Activated CD4-positive, alpha-beta T cell treated with anti-CD3 and anti-CD28 coated beads, Interleukin-2, amount 50 U/mL, for 48 hours (primary cell): ENCODE results near the gene FARSB.

ENCODE experiments used
- DNase-seq, 2 experiments: peaks; one replicate each; pipeline ENCODE4 v3.0.0-alpha.2; 2020

FARSB gene

DNA sequence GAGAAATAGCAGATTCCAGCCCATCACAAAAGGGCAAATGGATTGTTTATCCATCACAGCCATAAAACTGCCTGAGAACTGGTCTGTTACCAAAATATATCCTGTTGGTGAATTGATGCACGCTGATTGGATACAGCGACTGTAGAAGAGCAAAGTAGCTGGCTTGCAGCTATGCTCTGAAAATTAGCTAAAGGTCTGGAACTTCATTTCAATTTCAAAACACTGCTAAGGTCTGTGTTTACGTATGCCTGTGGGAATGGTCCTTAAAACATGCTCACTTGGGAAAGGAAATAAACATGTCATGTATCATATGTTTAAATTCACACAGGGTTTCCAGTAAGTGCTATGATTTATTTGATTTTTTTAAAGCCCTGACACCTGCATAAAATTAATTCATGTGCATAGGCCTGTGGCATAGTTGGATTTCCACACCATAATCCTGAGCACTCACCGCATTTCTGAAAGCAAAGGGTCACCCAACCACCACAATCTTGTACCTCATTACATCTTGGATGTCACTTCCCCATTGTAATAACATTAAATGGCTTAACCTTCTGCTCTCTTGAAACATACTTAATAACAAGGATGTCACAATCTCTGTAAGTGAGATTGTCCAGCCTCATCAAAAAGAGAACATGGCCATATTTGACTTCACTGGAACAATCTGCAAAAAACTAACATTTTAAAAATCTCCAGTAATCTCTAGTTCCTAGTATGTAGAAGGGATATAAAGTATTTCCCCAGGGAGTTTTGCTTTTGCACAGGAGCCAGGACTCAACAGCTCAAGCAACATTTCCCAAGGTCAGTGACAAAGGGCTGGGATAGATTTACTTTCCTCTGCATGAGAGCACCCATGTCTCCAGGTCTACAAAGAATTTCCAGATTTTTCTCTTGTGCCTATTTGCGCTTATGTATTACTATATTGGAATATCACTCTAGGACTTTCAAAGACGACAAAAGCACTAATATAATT, 109.8 kb downstream of the FARSB start:
- DNase-seq = no peak

DNA sequence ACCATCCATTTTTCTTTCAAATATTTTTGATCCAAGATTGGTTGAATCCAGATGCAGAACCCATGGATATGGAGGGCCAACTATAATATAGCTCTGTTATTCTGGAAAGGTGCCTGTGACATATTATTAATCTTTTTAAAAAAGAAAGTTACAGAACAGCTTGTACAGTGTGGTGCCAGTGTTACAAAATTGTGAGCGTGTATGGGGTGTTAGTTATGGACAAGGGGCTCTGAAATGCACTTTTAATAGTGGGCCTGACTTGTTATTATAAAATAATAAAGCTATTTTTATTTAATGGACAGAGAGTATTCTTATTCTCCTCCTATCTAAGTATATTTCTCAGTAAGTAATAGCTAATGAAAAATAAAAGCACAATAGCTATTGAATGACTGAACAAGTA, 111.2 kb downstream of the FARSB start:
- no peak for DNase-seq

DNA sequence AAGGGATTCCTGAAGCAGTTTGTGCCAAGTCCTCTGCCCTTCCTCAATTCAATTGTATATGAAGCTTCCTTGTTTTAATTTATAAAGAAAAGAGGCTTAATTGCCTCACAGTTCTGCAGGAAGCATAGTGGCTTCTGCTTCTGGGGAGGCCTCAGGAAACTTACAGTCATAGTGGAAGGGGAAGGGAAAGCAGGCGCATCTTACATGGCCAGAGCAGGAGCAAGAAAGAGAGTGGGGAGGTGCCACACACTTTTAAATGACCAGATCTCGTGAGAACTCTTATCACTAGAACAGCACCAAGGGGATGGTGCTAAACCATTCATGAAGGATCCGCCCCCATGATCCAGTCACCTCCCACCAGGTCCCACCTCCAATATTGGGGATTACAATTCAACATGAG, 117.4 kb downstream of the FARSB start:
- DNase-seq = no peak

DNA sequence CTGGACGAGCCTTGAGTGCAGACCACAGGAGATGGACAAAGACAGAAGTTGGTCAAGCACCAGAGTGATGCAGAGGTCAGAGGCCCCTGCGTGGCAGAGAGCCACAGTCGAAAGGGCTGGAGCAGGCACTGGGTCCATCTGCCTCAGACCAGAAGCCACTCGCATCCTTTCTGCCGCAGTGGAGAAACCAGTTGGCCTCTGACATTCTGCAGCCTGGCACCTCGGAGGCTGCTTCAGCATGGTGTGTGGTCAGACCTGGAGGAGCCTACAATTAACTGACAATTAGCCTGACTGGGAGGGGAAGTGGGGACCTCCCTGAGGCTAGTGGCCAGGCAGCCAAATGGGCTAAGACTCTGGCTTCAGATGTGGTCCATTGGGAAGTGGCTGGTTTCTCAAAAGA, 120.4 kb downstream of the FARSB start:
- no peak for DNase-seq

DNA sequence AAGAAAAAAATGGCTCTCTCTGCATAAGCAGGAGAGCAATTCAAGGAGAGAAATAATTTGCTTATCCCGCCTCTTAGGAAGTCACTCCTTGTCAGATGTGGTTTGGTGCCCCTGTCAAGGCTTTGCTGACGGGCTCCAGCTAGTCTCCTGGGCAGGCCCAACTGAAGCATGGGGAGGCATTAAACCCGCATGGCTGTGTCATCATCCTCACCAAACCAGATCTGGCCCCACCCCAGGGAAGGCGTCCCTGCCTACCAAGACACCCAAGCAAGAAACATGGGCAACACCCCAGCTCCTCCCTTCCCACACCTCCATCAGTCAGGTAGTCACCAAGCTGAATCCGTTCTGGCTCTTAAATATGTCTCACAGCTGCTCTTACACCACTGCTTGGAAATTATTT, 123.6 kb downstream of the FARSB start:
- DNase-seq = no peak

DNA sequence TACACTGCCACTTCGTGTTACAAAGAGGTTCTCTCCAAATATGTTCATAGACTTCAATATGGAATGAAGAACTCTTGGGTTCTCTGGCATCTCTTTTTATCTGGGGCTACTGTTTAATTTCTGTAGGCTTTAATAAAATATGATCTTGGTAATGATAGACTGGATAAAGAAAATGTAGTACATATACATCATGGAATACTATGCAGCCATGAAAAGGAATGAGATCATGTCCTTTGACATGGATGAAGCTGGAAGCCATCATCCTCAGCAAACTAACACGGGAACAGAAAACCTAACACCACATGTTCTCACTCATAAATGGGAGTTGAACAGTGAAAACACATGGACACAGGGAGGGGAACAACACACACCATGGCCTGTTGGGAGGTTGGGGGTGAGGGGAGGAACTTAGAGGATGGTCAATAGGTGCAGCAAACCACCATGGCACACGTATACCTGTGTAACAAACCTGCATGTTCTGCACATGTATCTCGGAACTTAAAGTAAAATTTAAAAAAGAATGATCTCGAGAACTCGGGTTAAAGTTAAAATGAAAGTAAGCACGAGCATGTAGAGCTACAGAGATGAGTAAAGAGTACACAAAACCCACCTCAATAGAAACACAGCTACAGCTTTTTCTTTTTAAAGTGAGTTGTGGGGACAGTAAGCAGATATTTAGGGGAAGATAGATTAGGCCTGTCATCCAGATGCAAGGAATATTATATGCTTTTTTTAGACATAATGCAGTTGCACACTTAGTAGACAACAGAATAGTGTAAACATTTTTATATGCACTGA, 129.2 kb downstream of the FARSB start:
- no peak for DNase-seq

DNA sequence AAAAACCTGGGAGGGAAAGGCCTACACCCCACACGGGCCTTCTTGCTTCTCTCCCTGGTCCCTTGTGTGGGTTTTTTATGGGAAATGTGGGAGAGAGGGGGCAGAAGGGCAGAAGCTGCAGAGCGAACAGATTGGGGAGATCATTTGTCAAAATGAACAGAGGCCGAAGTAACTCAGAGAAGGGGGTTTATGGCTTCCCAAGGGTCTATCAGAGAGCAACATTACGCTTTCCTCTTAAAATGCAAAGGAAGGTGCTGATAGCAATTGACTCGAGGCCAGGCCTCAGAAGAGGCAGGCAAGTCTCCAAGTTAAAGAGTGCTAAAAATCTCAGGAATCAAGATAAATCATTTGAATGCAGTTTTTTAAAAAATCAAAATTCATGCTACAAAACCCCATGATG, 130.1 kb downstream of the FARSB start:
- DNase-seq = no peak

DNA sequence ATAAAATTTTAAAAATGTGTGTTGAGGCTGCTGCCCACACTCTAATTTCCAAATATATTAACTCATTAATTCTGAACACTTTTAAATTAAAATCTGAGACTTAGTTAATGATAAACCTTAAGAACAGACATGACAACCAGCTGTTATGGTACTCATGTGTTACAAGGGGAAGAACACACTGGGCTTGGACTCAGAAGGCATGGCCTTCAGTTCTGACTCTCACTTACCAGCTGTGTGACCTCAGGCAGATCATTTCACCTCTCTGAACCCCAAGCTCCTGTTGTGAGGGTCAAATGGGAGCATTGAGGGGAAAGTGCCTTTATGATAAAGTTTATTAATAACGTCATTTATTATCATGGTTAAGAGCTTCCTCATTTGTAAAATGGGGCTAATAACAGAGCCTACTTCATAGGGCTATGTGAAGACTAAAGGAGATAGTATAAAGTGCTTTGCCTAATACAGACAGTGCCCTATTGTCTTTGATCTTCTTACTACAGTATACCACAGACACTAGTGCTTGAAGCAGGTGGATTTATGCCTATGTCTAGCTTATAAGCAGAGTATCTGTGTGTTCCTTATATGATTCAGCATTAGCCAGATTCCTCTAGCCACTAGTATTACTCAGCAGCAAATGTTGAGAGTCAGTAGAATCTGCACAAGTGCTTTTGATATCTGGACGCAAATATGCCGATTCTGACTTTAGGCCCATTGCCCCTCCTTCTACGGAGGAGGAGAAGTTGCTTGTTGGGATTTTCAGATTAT, 131.9 kb downstream of the FARSB start:
- DNase-seq = no peak

DNA sequence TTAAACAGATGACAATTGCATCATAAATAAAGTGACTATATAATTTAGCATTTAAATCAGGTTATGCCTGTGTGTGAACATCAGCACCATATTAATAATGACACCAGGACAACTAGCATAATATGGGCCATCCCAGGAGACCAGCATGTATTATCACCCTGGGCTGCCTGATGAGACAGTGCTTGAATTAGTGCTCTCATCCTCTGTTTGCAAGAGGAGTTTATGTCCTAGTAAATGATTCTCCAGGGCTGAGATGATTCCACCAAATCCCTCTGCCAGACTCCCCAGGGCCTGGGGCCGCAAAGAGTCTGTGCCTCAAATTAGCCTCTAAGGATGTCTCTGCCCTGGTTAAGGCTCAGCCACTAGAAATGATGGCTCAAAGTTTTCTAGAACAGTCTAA, 133.8 kb downstream of the FARSB start:
- DNase-seq = no peak

DNA sequence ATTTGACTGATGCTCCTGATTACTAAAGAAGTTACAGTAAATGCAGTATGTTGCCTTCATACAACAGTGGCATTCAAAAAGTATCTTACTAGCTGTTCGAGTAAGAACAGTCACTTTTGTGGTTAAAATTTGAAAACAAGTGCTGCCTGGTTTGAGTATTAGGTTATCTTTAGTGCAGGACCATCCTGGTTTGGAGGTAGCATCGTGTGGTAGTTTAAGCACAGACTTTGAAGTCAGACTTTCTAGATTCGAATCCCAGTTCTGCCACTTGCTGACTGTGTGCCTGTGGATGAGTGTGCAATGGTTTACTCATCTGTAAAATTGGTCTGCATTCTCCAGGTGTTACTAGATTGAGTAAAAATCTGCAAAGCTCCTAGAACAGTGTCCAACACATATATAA, 134.8 kb downstream of the FARSB start:
- no peak for DNase-seq
